ENCODE results near the gene SLC26A8.

The SLC26A8 gene

GRCh38 chr6:35897036-35897435 lies 127.4 kb downstream of the SLC26A8 start:
- H3K4me3 ChIP-seq (ENCODE audit: low read depth in 1 of 5, low read length in 5 of 5), result no peak overlapping the region
- no peaks in the 10 kb centered on the region for H3K9me3 ChIP-seq (ENCODE audit: control insufficient read depth in 5 of 5, low read length in 5 of 5)
- H3K9ac ChIP-seq (ENCODE audit: low read length in 5 of 5), result no peak overlapping the region
- no peaks in the 10 kb centered on the region for H3K27me3 ChIP-seq (ENCODE audit: control insufficient read depth in 5 of 5, insufficient read depth in 4 of 5, low read length in 5 of 5)
- no peak overlapping the region for H3K27ac ChIP-seq (ENCODE audit: low read depth, low read length)
- H3K4me1 ChIP-seq (ENCODE audit: control insufficient read depth in 5 of 5, insufficient read depth in 5 of 5, low read length in 5 of 5), result no peaks in the 10 kb centered on the region
- H3K36me3 ChIP-seq (ENCODE audit: control insufficient read depth in 5 of 5, insufficient read depth in 5 of 5, low read length in 5 of 5), result peaks cover 0 to 3% (median 0%) of the 10 kb centered on the region in 5 donors

GRCh38 chr6:35896228-35896627 lies 128.2 kb downstream of the SLC26A8 start:
- Histone ChIP-seq H3K36me3 (ENCODE audit: control insufficient read depth in 5 of 5, insufficient read depth in 5 of 5, low read length in 5 of 5) (peaks cover 0 to 3% (median 0%) of the 10 kb centered on the region in 5 donors), H3K27ac (ENCODE audit: low read depth, low read length) (no peak overlapping the region), H3K27me3 (ENCODE audit: control insufficient read depth in 5 of 5, insufficient read depth in 4 of 5, low read length in 5 of 5) (no peaks in the 10 kb centered on the region), H3K4me1 (ENCODE audit: control insufficient read depth in 5 of 5, insufficient read depth in 5 of 5, low read length in 5 of 5) (no peaks in the 10 kb centered on the region), H3K4me3 (ENCODE audit: low read depth in 1 of 5, low read length in 5 of 5) (no peak overlapping the region), H3K9me3 (ENCODE audit: control insufficient read depth in 5 of 5, low read length in 5 of 5) (no peaks in the 10 kb centered on the region), H3K9ac (ENCODE audit: low read length in 5 of 5) (no peak overlapping the region)

- Histone ChIP-seq H3K27me3 (ENCODE audit: control insufficient read depth in 5 of 5, insufficient read depth in 4 of 5, low read length in 5 of 5) (no peaks in the 10 kb centered on the region), H3K36me3 (ENCODE audit: control insufficient read depth in 5 of 5, insufficient read depth in 5 of 5, low read length in 5 of 5) (peaks cover 0 to 3% (median 0%) of the 10 kb centered on the region in 5 donors), H3K9me3 (ENCODE audit: control insufficient read depth in 5 of 5, low read length in 5 of 5) (no peaks in the 10 kb centered on the region), H3K4me3 (ENCODE audit: low read depth in 1 of 5, low read length in 5 of 5) (no peak overlapping the region), H3K9ac (ENCODE audit: low read length in 5 of 5) (no peak overlapping the region), H3K4me1 (ENCODE audit: control insufficient read depth in 5 of 5, insufficient read depth in 5 of 5, low read length in 5 of 5) (no peaks in the 10 kb centered on the region), H3K27ac (ENCODE audit: low read depth, low read length) (no peak overlapping the region)
These were observed 128.9 kb downstream of the SLC26A8 start for GRCh38 chr6:35895560-35895959.

GRCh38 chr6:35894776-35895175 lies 129.7 kb downstream of the SLC26A8 start:
- H3K9ac ChIP-seq (ENCODE audit: low read length in 5 of 5), result no peak overlapping the region
- no peaks in the 10 kb centered on the region for H3K4me1 ChIP-seq (ENCODE audit: control insufficient read depth in 5 of 5, insufficient read depth in 5 of 5, low read length in 5 of 5)
- no peak overlapping the region for H3K4me3 ChIP-seq (ENCODE audit: low read depth in 1 of 5, low read length in 5 of 5)
- H3K36me3 ChIP-seq (ENCODE audit: control insufficient read depth in 5 of 5, insufficient read depth in 5 of 5, low read length in 5 of 5), result peaks cover 0 to 3% (median 0%) of the 10 kb centered on the region in 5 donors
- no peaks in the 10 kb centered on the region for H3K27me3 ChIP-seq (ENCODE audit: control insufficient read depth in 5 of 5, insufficient read depth in 4 of 5, low read length in 5 of 5)
- H3K9me3 ChIP-seq (ENCODE audit: control insufficient read depth in 5 of 5, low read length in 5 of 5), result no peaks in the 10 kb centered on the region
- no peak overlapping the region for H3K27ac ChIP-seq (ENCODE audit: low read depth, low read length)

Measured in subcutaneous abdominal adipose tissue (tissue), 5 donors.